Frontal cortex (tissue), 4 donors: ENCODE data around the gene RNF214. TPM values are rescaled to one million over a fixed set of nuclear protein-coding genes. Genes with fewer than 3 reads are reported as not detected.
"Not testable (repeated sequence)": the region's sequence is repeated elsewhere in the genome, so short reads cannot be mapped to it uniquely, and the experiment has no call there.

ENCODE experiments used
- DNase-seq, 2 donors: peaks; one replicate each; pipeline ENCODE4 v3.0.0; 2012; ENCODE audit warnings: low spot score in 2 of 2
- FAIRE-seq: peaks from 2 replicates; lab custom pipeline; 2012; peaks lifted over from hg19 to GRCh38; lab: Jason Lieb, UNC
- total RNA-seq: library from RNA; depleted of rRNA; stranded (reverse); fragments of >200 nt; gene quantifications from one replicate; pipeline ENCODE4 v1.2.3, GENCODE V29; 2014
- donor health status: control.
- donor health status: control.
- donor health status: control.

The RNF214 gene
- total RNA-seq, 1 donor from 2014 or later = 15.1 TPM

DNA sequence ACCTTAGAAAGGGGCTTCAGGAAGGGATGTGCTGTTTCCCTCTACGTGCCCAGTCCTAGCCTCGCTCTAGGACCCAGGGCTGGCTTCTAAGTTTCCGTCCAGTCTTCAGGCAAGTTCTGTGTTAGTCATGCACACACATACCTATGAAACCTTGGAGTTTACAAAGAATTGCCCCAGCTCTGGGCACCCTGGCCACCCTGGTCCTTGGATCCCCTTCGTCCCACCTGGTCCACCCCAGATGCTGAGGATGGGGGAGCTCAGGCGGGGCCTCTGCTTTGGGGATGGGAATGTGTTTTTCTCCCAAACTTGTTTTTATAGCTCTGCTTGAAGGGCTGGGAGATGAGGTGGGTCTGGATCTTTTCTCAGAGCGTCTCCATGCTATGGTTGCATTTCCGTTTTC lies 35.5 kb upstream of the RNF214 start:
- FAIRE-seq (no peak), DNase-seq (no peak)

DNA sequence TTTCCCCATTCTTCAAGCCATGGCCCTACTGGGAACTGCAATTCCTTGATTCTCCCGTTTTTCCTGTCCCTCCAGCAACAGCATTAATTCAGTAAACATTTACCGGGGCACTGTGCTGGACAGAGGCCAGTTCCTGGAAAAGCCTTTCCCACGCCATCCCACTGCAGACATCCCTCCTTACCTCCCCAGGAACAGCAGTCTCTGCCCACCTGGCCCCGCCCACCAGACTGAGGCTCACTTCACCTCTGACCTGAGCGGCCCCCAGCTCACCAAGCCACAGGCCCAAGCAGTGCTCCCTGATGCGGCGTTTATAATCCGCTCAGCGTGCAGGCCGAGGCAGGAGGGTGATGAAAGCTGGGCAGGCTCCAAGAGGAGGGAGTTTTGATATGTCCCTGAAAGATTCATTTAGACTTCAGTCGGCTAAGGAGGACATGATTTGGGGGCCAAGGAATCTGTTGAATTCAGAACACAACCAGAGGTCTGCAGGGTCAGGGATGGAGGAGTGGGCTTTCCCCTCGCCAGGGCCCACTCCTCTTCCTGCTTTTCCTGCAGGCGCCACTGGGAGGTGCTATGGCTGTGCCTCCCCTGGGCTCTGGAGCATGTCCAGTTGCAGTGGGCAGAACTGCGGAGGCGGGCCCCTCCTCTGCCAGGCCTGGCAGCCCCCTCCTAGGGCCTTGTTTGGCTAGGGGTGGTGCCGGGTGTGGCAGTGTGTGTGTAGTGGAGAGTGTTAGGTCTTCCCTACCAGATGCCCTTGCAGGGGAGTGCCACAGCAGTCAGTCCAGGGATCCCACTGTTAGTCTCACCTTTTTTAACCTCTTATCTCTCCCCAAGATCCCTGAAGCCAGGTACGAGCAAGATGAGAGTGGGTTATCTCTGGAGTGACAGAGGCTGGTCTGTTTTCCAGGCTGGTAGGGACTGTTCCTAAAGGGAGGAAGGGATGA lies 34.7 kb upstream of the RNF214 start:
- no peak for FAIRE-seq
- DNase-seq = no peak

DNA sequence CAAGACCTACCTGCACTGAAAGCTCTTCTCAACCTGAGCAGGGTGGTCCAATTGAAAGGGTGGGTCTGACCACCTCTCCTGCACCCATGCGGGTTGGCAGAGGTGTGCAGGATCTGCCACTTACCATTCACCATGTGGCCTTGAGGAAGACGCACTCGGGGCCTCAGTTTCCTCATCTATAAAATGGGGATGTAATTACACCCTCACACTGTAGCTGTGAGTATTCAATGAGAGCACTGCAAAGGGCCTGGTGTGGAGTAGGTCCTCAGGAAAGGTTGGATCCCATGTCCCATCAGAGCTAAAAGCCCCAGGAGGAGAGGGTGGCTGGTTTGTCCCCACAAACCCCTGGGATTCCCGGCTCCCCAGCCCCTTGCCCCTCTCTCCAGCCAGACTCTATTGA lies 33.9 kb upstream of the RNF214 start:
- FAIRE-seq (no peak), DNase-seq (no peak)

- DNase-seq (peak in 1 of 2 donors; percentile 65), FAIRE-seq (no peak)
Measured at GRCh38 chr11:117199053-117199915, 33.2 kb upstream of the RNF214 start, which contains the start of gene TAGLN. TSS of gene TAGLN (plus strand) at chr11:117199370. CDS start at chr11:117203014, 3,644 bp downstream.

DNA sequence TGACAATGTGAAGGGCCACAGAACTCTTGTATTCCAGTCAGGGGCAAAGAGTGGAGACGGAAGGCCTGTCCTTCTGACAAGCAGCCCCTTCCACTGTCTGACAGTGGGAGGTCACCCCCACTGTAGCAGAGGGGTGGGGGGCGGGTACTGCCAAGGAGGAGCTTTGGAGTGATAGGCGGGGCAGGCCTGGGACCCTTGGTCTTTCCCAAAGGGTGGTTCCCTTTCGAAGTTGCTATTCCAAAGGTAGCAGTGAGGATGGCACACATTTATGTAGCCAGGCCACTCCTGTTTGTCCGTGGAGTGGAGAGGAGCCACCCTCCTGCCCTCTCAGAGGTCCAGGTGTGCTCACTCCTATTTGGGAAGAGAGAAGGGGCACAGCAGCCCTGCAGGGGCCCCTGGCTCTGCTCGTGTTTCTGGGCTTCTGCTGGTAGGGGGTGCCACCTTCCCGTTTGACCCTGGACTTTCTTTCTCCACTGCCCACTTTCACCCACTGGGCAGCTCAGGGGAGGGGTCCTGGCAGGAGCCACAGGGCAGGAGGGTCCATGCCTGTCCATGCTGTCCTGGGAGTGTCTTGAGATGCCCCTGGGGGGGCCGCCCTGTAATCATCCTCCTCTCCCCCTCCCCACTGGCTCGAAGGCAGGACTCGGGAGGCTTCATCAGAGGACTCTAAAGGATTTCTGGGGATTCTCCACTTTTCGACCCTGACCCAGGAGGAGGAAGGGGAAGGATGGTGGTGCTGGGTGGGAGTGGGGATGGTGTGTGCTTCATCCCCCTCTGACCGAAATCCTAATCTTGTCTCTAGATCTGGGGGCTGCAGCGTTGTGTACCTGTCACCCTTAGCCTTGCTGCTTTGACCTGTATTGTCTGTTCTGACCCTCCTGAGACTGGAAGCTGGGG lies 32.3 kb upstream of the RNF214 start:
- DNase-seq (no peak), FAIRE-seq (no peak)

DNA sequence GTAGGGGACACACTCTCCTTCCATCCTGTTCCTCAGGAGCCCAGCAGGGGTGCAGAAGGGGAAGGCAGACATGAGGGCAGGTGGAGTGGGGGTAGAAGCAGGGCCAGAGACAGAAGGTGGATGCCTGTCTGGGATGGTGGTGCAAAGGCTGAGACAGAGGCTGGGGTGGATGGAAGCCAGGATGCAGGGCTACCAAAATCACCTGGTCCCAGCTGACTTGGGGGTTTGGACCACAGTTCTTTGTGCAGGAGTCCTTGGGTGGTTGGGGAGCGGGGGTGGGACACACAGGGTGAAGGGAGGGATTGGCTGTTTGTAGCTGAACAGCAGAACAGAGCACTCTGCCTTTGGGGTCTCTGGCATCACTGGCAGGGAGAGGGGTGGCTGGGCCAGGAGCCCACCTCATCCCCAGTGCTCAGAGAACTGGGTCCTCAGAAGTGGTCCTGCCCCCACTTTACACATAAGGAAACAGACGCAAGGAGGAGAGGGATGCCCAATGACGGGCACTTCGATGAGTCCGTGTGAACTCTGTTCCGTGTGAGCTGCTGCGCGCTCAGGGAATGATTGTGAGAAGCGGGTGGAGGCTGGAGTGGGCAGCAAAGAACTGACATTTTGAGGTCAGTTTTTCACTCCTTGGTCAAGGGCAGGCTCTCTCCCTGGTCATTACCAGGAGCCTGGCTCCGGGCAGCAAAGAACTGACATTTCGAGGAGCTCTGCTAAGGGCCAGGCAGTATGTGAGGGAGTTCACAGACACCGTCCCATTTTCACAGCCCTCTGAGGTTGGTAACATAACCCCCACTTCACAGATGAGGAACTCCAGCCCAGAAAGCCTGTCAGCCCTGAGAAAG lies 31.4 kb upstream of the RNF214 start:
- FAIRE-seq (no peak), DNase-seq (no peak)

DNA sequence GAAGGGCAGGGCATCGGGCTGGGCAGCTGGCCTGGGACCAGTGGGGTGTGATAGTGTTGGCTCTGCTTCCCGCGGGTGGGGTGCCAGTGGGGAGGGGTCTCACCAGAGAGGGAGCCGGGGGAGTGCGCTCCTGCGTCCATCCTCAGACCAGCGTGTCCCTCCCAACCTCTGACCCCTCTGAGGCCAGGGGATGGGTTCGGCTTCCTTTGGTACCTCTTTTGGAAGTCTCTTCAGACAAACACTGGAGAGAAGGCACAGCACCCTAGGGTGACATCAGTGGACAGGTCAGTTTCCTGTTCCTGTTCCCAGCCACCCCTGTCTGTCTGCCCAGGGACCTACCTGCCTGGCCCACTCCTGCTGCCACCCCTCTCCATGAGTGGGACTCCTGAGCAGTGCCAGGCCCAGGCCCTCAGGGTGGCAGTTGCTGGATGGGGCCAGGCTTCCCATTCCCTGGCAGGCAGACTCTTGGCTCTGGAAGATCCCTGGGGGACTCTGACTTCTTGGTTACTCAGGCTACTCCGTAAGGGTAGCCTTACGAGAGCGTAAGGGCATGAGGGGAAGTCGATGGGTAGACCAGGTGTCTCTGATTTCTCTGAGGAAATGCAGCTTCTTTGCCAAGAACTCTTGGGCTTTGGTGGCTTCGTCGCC lies 30.7 kb upstream of the RNF214 start:
- DNase-seq = no peak
- no peak for FAIRE-seq

- DNase-seq (no peak), FAIRE-seq (no peak)
Measured at GRCh38 chr11:117202386-117203068, 29.9 kb upstream of the RNF214 start.

- no peak for FAIRE-seq
- no peak for DNase-seq
Measured at GRCh38 chr11:117203069-117203407, 29.4 kb upstream of the RNF214 start.

DNA sequence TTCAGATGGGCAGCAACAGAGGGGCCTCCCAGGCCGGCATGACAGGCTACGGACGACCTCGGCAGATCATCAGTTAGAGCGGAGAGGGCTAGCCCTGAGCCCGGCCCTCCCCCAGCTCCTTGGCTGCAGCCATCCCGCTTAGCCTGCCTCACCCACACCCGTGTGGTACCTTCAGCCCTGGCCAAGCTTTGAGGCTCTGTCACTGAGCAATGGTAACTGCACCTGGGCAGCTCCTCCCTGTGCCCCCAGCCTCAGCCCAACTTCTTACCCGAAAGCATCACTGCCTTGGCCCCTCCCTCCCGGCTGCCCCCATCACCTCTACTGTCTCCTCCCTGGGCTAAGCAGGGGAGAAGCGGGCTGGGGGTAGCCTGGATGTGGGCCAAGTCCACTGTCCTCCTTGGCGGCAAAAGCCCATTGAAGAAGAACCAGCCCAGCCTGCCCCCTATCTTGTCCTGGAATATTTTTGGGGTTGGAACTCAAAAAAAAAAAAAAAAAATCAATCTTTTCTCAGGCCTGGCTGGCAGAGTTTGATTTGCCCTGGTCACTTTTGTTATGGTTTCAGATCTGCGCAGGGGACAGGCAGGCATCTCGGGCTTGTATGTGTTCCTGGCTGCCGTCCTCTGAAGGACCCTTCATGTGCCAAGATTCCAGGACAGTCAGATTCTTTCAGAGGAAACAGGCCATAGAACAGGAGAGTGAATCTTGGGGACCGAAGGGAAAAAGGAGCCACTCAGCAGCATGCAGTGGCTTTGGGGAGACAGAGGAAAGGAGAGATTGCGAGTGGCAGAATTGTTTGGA lies 28.0 kb upstream of the RNF214 start:
- FAIRE-seq (no peak), DNase-seq (no peak)

- FAIRE-seq (no peak), DNase-seq (no peak)
Measured at GRCh38 chr11:117205211-117205818, 27.2 kb upstream of the RNF214 start.

- FAIRE-seq, DNase-seq: not testable (repeated sequence)
Measured at GRCh38 chr11:117206111-117206510, 26.4 kb upstream of the RNF214 start.

GRCh38 chr11:117206859-117207258 lies 25.6 kb upstream of the RNF214 start:
- not testable (repeated sequence) for FAIRE-seq, DNase-seq

DNA sequence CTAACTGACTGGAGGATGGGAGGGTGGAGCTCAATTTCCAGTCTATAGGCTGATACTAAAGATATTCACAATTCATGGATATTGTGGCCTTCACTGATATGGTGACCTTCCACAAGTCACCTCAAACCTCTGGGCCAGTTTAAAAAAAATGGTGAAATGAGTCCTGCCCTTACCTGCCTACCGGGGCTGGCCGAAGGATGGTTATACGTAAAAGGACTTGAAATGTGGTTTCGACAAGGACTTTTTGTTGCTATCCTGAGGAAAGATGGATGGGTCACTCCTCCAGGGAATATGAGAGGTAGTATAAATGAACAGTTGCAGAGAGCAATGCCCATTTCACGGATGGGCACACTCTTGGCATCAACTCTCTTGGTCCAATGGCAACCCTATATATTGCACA lies 25.0 kb upstream of the RNF214 start:
- not testable (repeated sequence) for DNase-seq, FAIRE-seq

GRCh38 chr11:117208710-117209109 lies 23.8 kb upstream of the RNF214 start:
- FAIRE-seq, DNase-seq: not testable (repeated sequence)

DNA sequence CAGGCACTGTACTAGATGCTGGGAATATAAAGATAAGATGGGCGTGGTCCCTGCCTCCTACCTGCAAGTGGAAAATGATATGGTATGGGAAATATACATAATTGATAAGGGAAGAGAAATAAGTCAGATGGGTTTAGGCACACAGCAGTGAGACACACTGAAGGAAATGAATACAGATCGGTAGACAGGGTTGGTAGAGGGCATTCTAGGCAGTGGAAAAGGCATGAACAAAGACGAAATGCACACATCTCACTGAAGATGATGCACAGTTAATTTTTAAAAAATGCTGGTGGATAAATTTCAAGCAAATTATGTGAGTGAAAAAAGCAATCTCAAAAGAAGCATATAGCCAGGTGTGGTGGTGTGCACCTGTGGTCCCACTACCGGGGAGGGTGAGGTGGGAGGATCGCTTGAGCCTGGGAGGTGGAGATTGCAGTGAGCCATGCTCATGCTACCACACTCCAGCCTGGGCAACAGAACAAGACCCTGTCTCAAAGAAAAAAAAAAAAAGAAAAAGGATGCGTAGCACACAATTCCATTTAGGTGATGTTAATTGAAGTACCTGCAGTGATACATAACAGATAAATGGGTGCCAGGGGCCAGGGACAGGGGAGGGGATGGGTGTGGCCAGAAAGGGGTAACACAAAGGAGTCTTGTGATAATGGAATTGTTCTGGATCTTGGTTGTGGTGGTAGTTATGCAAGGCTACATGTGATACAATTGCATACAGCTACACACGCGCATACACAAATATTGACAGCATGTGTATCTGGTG lies 22.9 kb upstream of the RNF214 start:
- not testable (repeated sequence) for DNase-seq, FAIRE-seq
